Panc1 (cell line): ENCODE measurements around the gene HYAL1. TPM values are rescaled to one million over a fixed set of nuclear protein-coding genes. Genes with fewer than 3 reads are reported as not detected.
A peak's percentile ranks its signal among the peaks of the same experiment; 100 is the strongest.

Source experiments
- ATAC-seq: fragments of 200-7000 bp; cut with Tn5 transposase; 2 replicates; pipeline ENCODE4 v1.9.1; 2020; ENCODE audit warnings: mild to moderate bottlenecking, moderate library complexity
- BruUV-seq: library from RNA; stranded (reverse); fragments of 400-500 nt; replicated peaks from 2 replicates; lab custom pipeline; 2021; lab: Mats Ljungman, UMichigan
- CTCF ChIA-PET: fragments of 300-600 bp; sonication (Branson Sonifier 250); formaldehyde crosslinking; loops from one replicate; lab custom pipeline; 2022; ENCODE audit warnings: antibody characterized with exemption; lab: Charles Lee
- POLR2A ChIA-PET: fragments of 300-600 bp; sonication (Branson Sonifier 250); formaldehyde crosslinking; loops from one replicate; lab custom pipeline; 2022; ENCODE audit warnings: antibody characterized with exemption; lab: Charles Lee
- DNase-seq: peaks from one replicate; pipeline ENCODE4 v3.0.0-alpha.2; 2010; ENCODE audit warnings: low read depth, low spot score
- H3K27ac ChIP-seq: 2 replicates; pipeline ENCODE4 v1.5.1; 2011; ENCODE audit warnings: mild to moderate bottlenecking, low read length, inconsistent platforms
- H3K27me3 ChIP-seq: fragments of 200-500 bp; sonication (Bioruptor generic); 2 replicates; pipeline ENCODE4 v1.6.0; 2014; ENCODE audit warnings: low read length, inconsistent platforms; ENCODE audit not compliant: control insufficient read depth, insufficient read depth
- H3K36me3 ChIP-seq: fragments of 200-500 bp; sonication (Bioruptor generic); 2 replicates; pipeline ENCODE4 v1.5.1; 2014; ENCODE audit warnings: inconsistent platforms, mild to moderate bottlenecking, low read length, moderate library complexity; ENCODE audit not compliant: control insufficient read depth, insufficient read depth
- H3K4me1 ChIP-seq: 2 replicates; pipeline ENCODE4 v1.5.1; 2011; ENCODE audit warnings: inconsistent platforms, mild to moderate bottlenecking, low read length, moderate library complexity; ENCODE audit not compliant: control insufficient read depth, insufficient read depth
- H3K4me3 ChIP-seq, 2 experiments: 2 replicates each; pipeline ENCODE4 v1.5.1; 2011 to 2012; ENCODE audit warnings: low read depth in 2 of 2, low read length in 2 of 2, mild to moderate bottlenecking in 2 of 2, inconsistent platforms in 1 of 2, moderate library complexity in 1 of 2
- H3K9me3 ChIP-seq: fragments of 200-500 bp; sonication (Bioruptor generic); 2 replicates; pipeline ENCODE4 v1.5.1; 2014; ENCODE audit warnings: low read depth, mild to moderate bottlenecking, inconsistent platforms, low read length, moderate library complexity; ENCODE audit not compliant: control insufficient read depth, insufficient read depth
- CTCF ChIP-seq: fragments of 450-650 bp; IDR thresholded peaks from 2 replicates; pipeline ENCODE4 v1.5.1; 2017; ENCODE audit warnings: mild to moderate bottlenecking
- POLR2AphosphoS5 ChIP-seq: IDR thresholded peaks from 2 replicates; pipeline ENCODE4 v1.6.1; 2012; ENCODE audit warnings: mild to moderate bottlenecking, low read depth, low read length, moderate library complexity
- SIN3A ChIP-seq: IDR thresholded peaks from 2 replicates; pipeline ENCODE4 v1.6.1; 2012; ENCODE audit warnings: low read depth, mild to moderate bottlenecking, low read length, moderate library complexity, borderline replicate concordance; ENCODE audit not compliant: insufficient read depth
- TCF7L2 ChIP-seq: IDR thresholded peaks from 2 replicates; pipeline ENCODE4 v1.6.1; 2011; ENCODE audit warnings: mild to moderate bottlenecking, low read depth, low read length, inconsistent platforms
- in situ Hi-C: cut with HindIII; loops from 2 replicates; pipeline ENCODE4 v1.10.0; 2016; ENCODE audit warnings: low sequenced_read_pairs, low pct_unique_long_range_greater_than_20kb
- intact Hi-C: fragments of 100-400 bp; cut with micrococcal nuclease; formaldehyde crosslinking; loops from one replicate; pipeline ENCODE4 v1.10.0; 2022; ENCODE audit not compliant: unreplicated experiment
- total RNA-seq: library from RNA; stranded (reverse); gene quantifications from one replicate; pipeline ENCODE4 v1.2.1, GENCODE V29; 2021; ENCODE audit not compliant: unreplicated experiment
- TF ChIP-seq, protein P1 (sequence below), 2 experiments: IDR thresholded peaks; 2 replicates each; pipeline ENCODE4 v1.6.1; 2011 to 2012; ENCODE audit warnings: low read depth in 2 of 2, control low read depth in 1 of 2, low read length in 1 of 2, mild to moderate bottlenecking in 1 of 2, moderate library complexity in 1 of 2; ENCODE audit not compliant: insufficient read depth in 1 of 2

Gene HYAL1
- total RNA-seq, 1 experiment from 2014 or later: 0.18 TPM

- intact Hi-C loops: no loop called here
- in situ Hi-C loops: no loop called here
- DNase-seq: peak; percentile 36
- H3K4me1 ChIP-seq: peaks cover 7% of the 10 kb centered on the region; the same call in 1 of the 2 replicates
- POLR2A ChIA-PET: no interaction called here
- TF ChIP-seq CTCF (peak; percentile 91), TCF7L2 (no peak)
- ATAC-seq: peak; percentile 75
- H3K4me3 ChIP-seq: no peak overlapping the region
- H3K9me3 ChIP-seq: no peaks in the 10 kb centered on the region
- CTCF ChIA-PET: interaction anchor here (0.6 to 1.4 kb wide), 4 partner anchors 34 to 138 kb away, joined by 3 to 6 read pairs (median 4); no protein-coding TSS in a partner anchor
- no peaks in the 10 kb centered on the region for H3K27me3 ChIP-seq
- no peaks in the 10 kb centered on the region for H3K36me3 ChIP-seq
- no TSS peak for BruUV-seq
- H3K27ac ChIP-seq: no peak overlapping the region
Measured at GRCh38 chr3:50274371-50275104, 28.8 kb downstream of the HYAL1 start.

DNA sequence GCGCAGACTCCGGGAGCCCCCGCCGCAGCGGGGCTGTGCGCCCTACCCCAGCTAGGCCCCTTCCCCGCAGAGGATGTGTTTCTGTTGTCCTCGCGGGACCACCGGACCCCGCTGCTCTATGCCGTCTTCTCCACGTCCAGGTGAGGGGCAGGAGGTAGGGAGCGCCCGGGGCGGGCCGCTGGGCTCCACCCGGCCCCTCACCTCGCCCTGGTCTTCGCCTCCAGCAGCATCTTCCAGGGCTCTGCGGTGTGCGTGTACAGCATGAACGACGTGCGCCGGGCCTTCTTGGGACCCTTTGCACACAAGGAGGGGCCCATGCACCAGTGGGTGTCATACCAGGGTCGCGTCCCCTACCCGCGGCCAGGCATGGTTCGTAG lies 29.7 kb downstream of the HYAL1 start:
- Histone ChIP-seq H3K36me3 (no peaks in the 10 kb centered on the region), H3K27ac (no peak overlapping the region), H3K27me3 (no peaks in the 10 kb centered on the region), H3K4me3 (no peak overlapping the region), H3K4me1 (peaks cover 8% of the 10 kb centered on the region), H3K9me3 (no peaks in the 10 kb centered on the region)
- BruUV-seq: no TSS peak
- DNase-seq (no peak), ATAC-seq (no peak)
- in situ Hi-C loops (no loop called here), intact Hi-C loops (loop anchor here (2.0 kb wide), 1 partner anchor 47 kb away; no protein-coding TSS in a partner anchor)
- ChIA-PET CTCF (interaction anchor here (1.4 kb wide), 1 partner anchor 48 kb away, joined by 3 read pairs; no protein-coding TSS in a partner anchor), POLR2A (no interaction called here)
- no peak for TF ChIP-seq TCF7L2
- no peak for TF ChIP-seq SIN3A
- no peak for TF ChIP-seq CTCF
- TF ChIP-seq POLR2AphosphoS5: no peak
- TF ChIP-seq, protein P1, sequence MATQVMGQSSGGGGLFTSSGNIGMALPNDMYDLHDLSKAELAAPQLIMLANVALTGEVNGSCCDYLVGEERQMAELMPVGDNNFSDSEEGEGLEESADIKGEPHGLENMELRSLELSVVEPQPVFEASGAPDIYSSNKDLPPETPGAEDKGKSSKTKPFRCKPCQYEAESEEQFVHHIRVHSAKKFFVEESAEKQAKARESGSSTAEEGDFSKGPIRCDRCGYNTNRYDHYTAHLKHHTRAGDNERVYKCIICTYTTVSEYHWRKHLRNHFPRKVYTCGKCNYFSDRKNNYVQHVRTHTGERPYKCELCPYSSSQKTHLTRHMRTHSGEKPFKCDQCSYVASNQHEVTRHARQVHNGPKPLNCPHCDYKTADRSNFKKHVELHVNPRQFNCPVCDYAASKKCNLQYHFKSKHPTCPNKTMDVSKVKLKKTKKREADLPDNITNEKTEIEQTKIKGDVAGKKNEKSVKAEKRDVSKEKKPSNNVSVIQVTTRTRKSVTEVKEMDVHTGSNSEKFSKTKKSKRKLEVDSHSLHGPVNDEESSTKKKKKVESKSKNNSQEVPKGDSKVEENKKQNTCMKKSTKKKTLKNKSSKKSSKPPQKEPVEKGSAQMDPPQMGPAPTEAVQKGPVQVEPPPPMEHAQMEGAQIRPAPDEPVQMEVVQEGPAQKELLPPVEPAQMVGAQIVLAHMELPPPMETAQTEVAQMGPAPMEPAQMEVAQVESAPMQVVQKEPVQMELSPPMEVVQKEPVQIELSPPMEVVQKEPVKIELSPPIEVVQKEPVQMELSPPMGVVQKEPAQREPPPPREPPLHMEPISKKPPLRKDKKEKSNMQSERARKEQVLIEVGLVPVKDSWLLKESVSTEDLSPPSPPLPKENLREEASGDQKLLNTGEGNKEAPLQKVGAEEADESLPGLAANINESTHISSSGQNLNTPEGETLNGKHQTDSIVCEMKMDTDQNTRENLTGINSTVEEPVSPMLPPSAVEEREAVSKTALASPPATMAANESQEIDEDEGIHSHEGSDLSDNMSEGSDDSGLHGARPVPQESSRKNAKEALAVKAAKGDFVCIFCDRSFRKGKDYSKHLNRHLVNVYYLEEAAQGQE (IDR thresholded peaks at IDR 0.05; ENCODE audit: insufficient read depth in 1 of 2, low read depth in 2 of 2, low read length in 1 of 2): no peak
